ENCODE measurements around the gene PKIG.

- no peak for TF ChIP-seq CTCF (conservative IDR thresholded peaks at IDR 0.05)
- TF ChIP-seq EZH2 (IDR thresholded peaks at IDR 0.05; ENCODE audit: low read depth) = no peak
Measured at GRCh38 chr20:44625361-44625760, 43.0 kb downstream of the PKIG start.
